ENCODE measurements around the gene TLR8.

The TLR8 gene

GRCh38 chrX:12891915-12892506, 14.4 kb upstream of the TLR8 start:
- H3K4me3 ChIP-seq: no peak overlapping the region
- no peaks in the 10 kb centered on the region for H3K36me3 ChIP-seq (ENCODE audit: insufficient read depth, low read length)
- H3K9ac ChIP-seq (ENCODE audit: insufficient read length): no peak overlapping the region
- H3K27ac ChIP-seq: no peak overlapping the region
- DNase-seq (ENCODE audit: low read depth, low spot score): no peak
- no peak for TF ChIP-seq POLR2AphosphoS5 (IDR thresholded peaks at IDR 0.05; ENCODE audit: borderline replicate concordance, low read depth, low read length)
- no peak for TF ChIP-seq FOXP2 (optimal IDR thresholded peaks at IDR 0.05; ENCODE audit: control extremely low read depth, extremely low read length, insufficient read depth)
- TF ChIP-seq EZH2 (IDR thresholded peaks at IDR 0.05): no peak
- no peaks in the 10 kb centered on the region for H3K9me3 ChIP-seq (ENCODE audit: low read depth, low read length)

- Histone ChIP-seq H3K36me3 (ENCODE audit: insufficient read depth, low read length) (no peaks in the 10 kb centered on the region), H3K27ac (no peak overlapping the region), H3K9ac (ENCODE audit: insufficient read length) (no peak overlapping the region), H3K4me3 (no peak overlapping the region), H3K9me3 (ENCODE audit: low read depth, low read length) (no peaks in the 10 kb centered on the region)
- no peak for DNase-seq (ENCODE audit: low read depth, low spot score)
- no peak for TF ChIP-seq POLR2AphosphoS5 (IDR thresholded peaks at IDR 0.05; ENCODE audit: borderline replicate concordance, low read depth, low read length)
- TF ChIP-seq EZH2 (IDR thresholded peaks at IDR 0.05): no peak
- no peak for TF ChIP-seq FOXP2 (optimal IDR thresholded peaks at IDR 0.05; ENCODE audit: control extremely low read depth, extremely low read length, insufficient read depth)
These were observed 13.7 kb upstream of the TLR8 start for GRCh38 chrX:12892716-12893115.

GRCh38 chrX:12894074-12895030, 12.1 kb upstream of the TLR8 start:
- Histone ChIP-seq H3K9ac (ENCODE audit: insufficient read length) (no peak overlapping the region), H3K36me3 (ENCODE audit: insufficient read depth, low read length) (no peaks in the 10 kb centered on the region), H3K9me3 (ENCODE audit: low read depth, low read length) (no peaks in the 10 kb centered on the region), H3K27ac (no peak overlapping the region), H3K4me3 (no peak overlapping the region)
- DNase-seq (ENCODE audit: low read depth, low spot score): no peak
- TF ChIP-seq FOXP2 (optimal IDR thresholded peaks at IDR 0.05; ENCODE audit: control extremely low read depth, extremely low read length, insufficient read depth): no peak
- TF ChIP-seq POLR2AphosphoS5 (IDR thresholded peaks at IDR 0.05; ENCODE audit: borderline replicate concordance, low read depth, low read length): no peak
- no peak for TF ChIP-seq EZH2 (IDR thresholded peaks at IDR 0.05)

- Histone ChIP-seq H3K27ac (no peak overlapping the region), H3K4me3 (no peak overlapping the region), H3K36me3 (ENCODE audit: insufficient read depth, low read length) (no peaks in the 10 kb centered on the region), H3K9ac (ENCODE audit: insufficient read length) (no peak overlapping the region), H3K9me3 (ENCODE audit: low read depth, low read length) (no peaks in the 10 kb centered on the region)
- TF ChIP-seq EZH2 (IDR thresholded peaks at IDR 0.05) (no peak), POLR2AphosphoS5 (IDR thresholded peaks at IDR 0.05; ENCODE audit: borderline replicate concordance, low read depth, low read length) (no peak), FOXP2 (optimal IDR thresholded peaks at IDR 0.05; ENCODE audit: control extremely low read depth, extremely low read length, insufficient read depth) (no peak)
- DNase-seq (ENCODE audit: low read depth, low spot score): no peak
These were observed 10.6 kb upstream of the TLR8 start for GRCh38 chrX:12895866-12896265.

GRCh38 chrX:12896935-12897334, 9.5 kb upstream of the TLR8 start:
- DNase-seq (ENCODE audit: low read depth, low spot score): no peak
- Histone ChIP-seq H3K36me3 (ENCODE audit: insufficient read depth, low read length) (no peaks in the 10 kb centered on the region), H3K4me3 (no peak overlapping the region), H3K9me3 (ENCODE audit: low read depth, low read length) (no peaks in the 10 kb centered on the region), H3K27ac (no peak overlapping the region), H3K9ac (ENCODE audit: insufficient read length) (no peak overlapping the region)
- TF ChIP-seq POLR2AphosphoS5 (IDR thresholded peaks at IDR 0.05; ENCODE audit: borderline replicate concordance, low read depth, low read length) (no peak), EZH2 (IDR thresholded peaks at IDR 0.05) (no peak), FOXP2 (optimal IDR thresholded peaks at IDR 0.05; ENCODE audit: control extremely low read depth, extremely low read length, insufficient read depth) (no peak)

- no peak for DNase-seq (ENCODE audit: low read depth, low spot score)
- TF ChIP-seq EZH2 (IDR thresholded peaks at IDR 0.05) (no peak), FOXP2 (optimal IDR thresholded peaks at IDR 0.05; ENCODE audit: control extremely low read depth, extremely low read length, insufficient read depth) (no peak)
- Histone ChIP-seq H3K36me3 (ENCODE audit: insufficient read depth, low read length) (no peaks in the 10 kb centered on the region), H3K4me3 (no peak overlapping the region), H3K27ac (no peak overlapping the region), H3K9ac (ENCODE audit: insufficient read length) (no peak overlapping the region), H3K9me3 (ENCODE audit: low read depth, low read length) (no peaks in the 10 kb centered on the region)
These were observed 8.3 kb upstream of the TLR8 start for GRCh38 chrX:12898073-12898472.

- no peak overlapping the region for H3K4me3 ChIP-seq
- H3K9me3 ChIP-seq (ENCODE audit: low read depth, low read length): no peaks in the 10 kb centered on the region
- H3K9ac ChIP-seq (ENCODE audit: insufficient read length): no peak overlapping the region
- H3K36me3 ChIP-seq (ENCODE audit: insufficient read depth, low read length): no peaks in the 10 kb centered on the region
- DNase-seq (ENCODE audit: low read depth, low spot score): no peak
- no peak overlapping the region for H3K27ac ChIP-seq
- TF ChIP-seq EZH2 (IDR thresholded peaks at IDR 0.05) (no peak), POLR2AphosphoS5 (IDR thresholded peaks at IDR 0.05; ENCODE audit: borderline replicate concordance, low read depth, low read length) (no peak), FOXP2 (optimal IDR thresholded peaks at IDR 0.05; ENCODE audit: control extremely low read depth, extremely low read length, insufficient read depth) (no peak)
These were observed 6.9 kb upstream of the TLR8 start for GRCh38 chrX:12899506-12899905.

GRCh38 chrX:12901486-12901885, 4.9 kb upstream of the TLR8 start:
- no peak overlapping the region for H3K27ac ChIP-seq
- H3K36me3 ChIP-seq (ENCODE audit: insufficient read depth, low read length): no peaks in the 10 kb centered on the region
- no peak overlapping the region for H3K4me3 ChIP-seq
- no peak for TF ChIP-seq POLR2AphosphoS5 (IDR thresholded peaks at IDR 0.05; ENCODE audit: borderline replicate concordance, low read depth, low read length)
- no peak for TF ChIP-seq EZH2 (IDR thresholded peaks at IDR 0.05)
- TF ChIP-seq FOXP2 (optimal IDR thresholded peaks at IDR 0.05; ENCODE audit: control extremely low read depth, extremely low read length, insufficient read depth): no peak
- no peak for DNase-seq (ENCODE audit: low read depth, low spot score)
- H3K9me3 ChIP-seq (ENCODE audit: low read depth, low read length): no peaks in the 10 kb centered on the region
- H3K9ac ChIP-seq (ENCODE audit: insufficient read length): no peak overlapping the region
